Upper lobe of left lung (tissue), 6 donors: ENCODE data around the gene BACH1. TPM values are rescaled to one million over a fixed set of nuclear protein-coding genes. Genes with fewer than 3 reads are reported as not detected.

Source experiments
- ATAC-seq, 2 donors: fragments of 200-7000 bp; cut with Tn5 transposase; one replicate each; pipeline ENCODE4 v1.9.1; 2022; ENCODE audit warnings: mild to moderate bottlenecking in 2 of 2, moderate library complexity in 2 of 2; ENCODE audit not compliant: low FRiP score in 2 of 2
- DNase-seq, 2 donors: peaks; one replicate each; pipeline ENCODE4 v3.0.0-alpha.2; 2019 to 2020
- H3K27ac ChIP-seq, 4 donors: fragments of 200-600 bp; sonication (generic); one replicate each; pipeline ENCODE4 v1.5.1; 2016 to 2019
- H3K27me3 ChIP-seq, 4 donors: fragments of 200-600 bp; sonication (generic); one replicate each; pipeline ENCODE4 v1.5.1; 2017 to 2019
- H3K36me3 ChIP-seq, 4 donors: fragments of 200-600 bp; sonication (generic); one replicate each; pipeline ENCODE4 v1.5.1; 2016 to 2019
- H3K4me1 ChIP-seq, 4 donors: fragments of 200-600 bp; sonication (generic); one replicate each; pipeline ENCODE4 v1.5.1; 2018 to 2019
- H3K4me3 ChIP-seq, 4 donors: fragments of 200-600 bp; sonication (generic); one replicate each; pipeline ENCODE4 v1.5.1; 2017 to 2019; ENCODE audit warnings: mild to moderate bottlenecking in 2 of 4, moderate library complexity in 1 of 4
- H3K9me3 ChIP-seq, 4 donors: fragments of 200-600 bp; sonication (generic); one replicate each; pipeline ENCODE4 v1.5.1; 2018 to 2019
- EP300 ChIP-seq, 4 donors: sonication (generic); formaldehyde crosslinking; IDR thresholded peaks; one replicate each; pipeline ENCODE4 v1.5.1; 2017; ENCODE audit warnings: antibody characterized with exemption in 4 of 4, control low read depth in 2 of 4
- POLR2A ChIP-seq, 4 donors: fragments of 450-650 bp; IDR thresholded peaks; one replicate each; pipeline ENCODE4 v1.5.1; 2016 to 2017; ENCODE audit warnings: antibody characterized with exemption in 4 of 4, mild to moderate bottlenecking in 2 of 4
- POLR2AphosphoS5 ChIP-seq, 2 donors: sonication (generic); formaldehyde crosslinking; IDR thresholded peaks; one replicate each; pipeline ENCODE4 v1.5.1; 2017; ENCODE audit warnings: antibody characterized with exemption in 2 of 2
- WGBS, 2 donors: methylation state at CpG; one replicate each; pipeline ENCODE4 v1.1.5; 2017 to 2018; 5-methylcytosine and 5-hydroxymethylcytosine counted together
- total RNA-seq, 6 donors: library from RNA; depleted of rRNA in 4 of 6; stranded (reverse); fragments of >200 nt in 4 of 6; gene quantifications; one replicate each; pipeline versions ENCODE4 v1.1.0 to v1.2.1, GENCODE V29; 2016 to 2021
- TF ChIP-seq, protein P1 (sequence below), 6 experiments: fragments of 450-650 bp in 4 of 6; fragments of 200-600 bp in 2 of 6; sonication (generic) in 2 of 6; IDR thresholded peaks; one replicate each; pipeline ENCODE4 v1.5.1; 2016 to 2019; ENCODE audit warnings: antibody characterized with exemption in 6 of 6
- donor health status: DM: no; HTN: no; CAD: no; lungs with moderate emphysema.
- donor health status: DM: no; HTN: yes; CAD: no; lungs with severe emphysema.

BACH1 gene
- total RNA-seq, 6 donors from 2014 or later = 41.6 to 119 (median 78.9) TPM

DNA sequence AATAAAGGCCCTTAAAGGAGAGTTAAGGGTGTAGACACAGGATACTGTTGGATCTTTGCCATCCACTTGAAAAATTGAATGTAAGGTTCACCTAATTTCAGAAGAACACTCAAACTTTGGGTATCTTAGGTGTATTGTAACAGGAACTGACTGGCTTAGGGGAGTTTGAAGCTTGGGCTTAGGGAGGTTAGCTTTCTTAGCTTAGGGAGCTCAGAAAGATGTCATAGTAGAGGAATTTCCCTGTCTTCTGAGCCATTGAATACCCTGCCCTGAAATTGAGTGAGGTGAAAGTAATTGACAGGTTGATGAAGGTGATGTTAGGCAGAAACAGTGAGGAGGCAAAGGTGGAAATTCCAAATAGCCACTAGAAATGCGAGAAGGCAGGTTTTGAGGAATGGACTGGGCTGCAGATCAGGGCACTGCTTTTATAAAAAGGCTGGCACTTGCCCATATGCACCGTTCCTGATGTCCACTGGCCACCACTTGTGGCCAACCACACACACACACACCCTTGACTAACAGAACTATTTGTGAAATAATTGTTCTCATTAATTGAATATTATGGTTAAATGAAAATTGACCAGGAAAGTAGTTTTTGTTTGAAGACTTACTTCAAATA, 16.5 kb downstream of the BACH1 start:
- H3K27ac ChIP-seq = peak overlapping the region in 2 of 4 donors; percentile 7 to 50
- TF ChIP-seq, protein P1, sequence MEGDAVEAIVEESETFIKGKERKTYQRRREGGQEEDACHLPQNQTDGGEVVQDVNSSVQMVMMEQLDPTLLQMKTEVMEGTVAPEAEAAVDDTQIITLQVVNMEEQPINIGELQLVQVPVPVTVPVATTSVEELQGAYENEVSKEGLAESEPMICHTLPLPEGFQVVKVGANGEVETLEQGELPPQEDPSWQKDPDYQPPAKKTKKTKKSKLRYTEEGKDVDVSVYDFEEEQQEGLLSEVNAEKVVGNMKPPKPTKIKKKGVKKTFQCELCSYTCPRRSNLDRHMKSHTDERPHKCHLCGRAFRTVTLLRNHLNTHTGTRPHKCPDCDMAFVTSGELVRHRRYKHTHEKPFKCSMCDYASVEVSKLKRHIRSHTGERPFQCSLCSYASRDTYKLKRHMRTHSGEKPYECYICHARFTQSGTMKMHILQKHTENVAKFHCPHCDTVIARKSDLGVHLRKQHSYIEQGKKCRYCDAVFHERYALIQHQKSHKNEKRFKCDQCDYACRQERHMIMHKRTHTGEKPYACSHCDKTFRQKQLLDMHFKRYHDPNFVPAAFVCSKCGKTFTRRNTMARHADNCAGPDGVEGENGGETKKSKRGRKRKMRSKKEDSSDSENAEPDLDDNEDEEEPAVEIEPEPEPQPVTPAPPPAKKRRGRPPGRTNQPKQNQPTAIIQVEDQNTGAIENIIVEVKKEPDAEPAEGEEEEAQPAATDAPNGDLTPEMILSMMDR (IDR thresholded peaks at IDR 0.05) = no peak
- no peak for TF ChIP-seq EP300 (IDR thresholded peaks at IDR 0.05)
- no peak for TF ChIP-seq POLR2AphosphoS5 (IDR thresholded peaks at IDR 0.05)
- TF ChIP-seq POLR2A (IDR thresholded peaks at IDR 0.05) = no peak
- WGBS, 2 donors = 52 to 61% methylated on average over 2 of the region's 2 CpGs
- H3K4me1 ChIP-seq = peaks cover 45 to 62% (median 54%) of the 10 kb centered on the region in 4 donors
- H3K27me3 ChIP-seq = no peaks in the 10 kb centered on the region
- no peaks in the 10 kb centered on the region for H3K9me3 ChIP-seq
- ATAC-seq (no peak), DNase-seq (no peak)
- no peaks in the 10 kb centered on the region for H3K36me3 ChIP-seq
- H3K4me3 ChIP-seq = no peak overlapping the region

DNA sequence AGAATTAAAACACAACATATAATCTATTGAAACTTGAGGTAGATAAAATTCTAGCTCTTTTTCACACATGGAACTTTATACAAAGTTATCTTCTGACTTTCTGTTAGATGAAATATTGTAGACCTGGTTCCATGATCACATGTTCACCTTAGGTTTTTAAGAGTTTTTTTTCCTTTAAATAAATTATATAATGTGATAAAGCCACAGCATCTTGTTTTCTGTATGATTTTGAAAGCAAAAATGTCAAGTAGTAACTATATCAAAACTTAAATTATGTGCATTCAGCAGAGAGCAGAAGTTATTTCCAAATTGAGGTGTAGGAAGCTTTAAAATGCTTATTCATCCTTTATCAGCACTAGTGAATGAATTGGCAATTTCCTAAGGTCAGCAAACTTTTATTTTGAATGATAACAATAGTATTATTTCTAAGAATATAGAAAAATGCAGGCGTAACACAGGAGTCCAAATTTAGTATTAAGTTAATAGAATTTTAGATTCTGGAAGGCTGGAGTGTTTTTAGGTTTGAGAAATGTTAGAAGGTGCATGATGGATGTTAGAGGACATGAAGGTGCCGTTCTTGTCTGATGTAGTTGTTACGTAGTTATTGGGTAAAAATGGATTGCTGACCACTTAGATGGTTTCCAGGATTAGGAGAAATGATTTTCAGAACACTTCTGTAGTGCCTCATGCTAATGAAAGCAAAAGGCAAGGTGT, 17.5 kb downstream of the BACH1 start:
- Histone ChIP-seq H3K4me3 (no peak overlapping the region), H3K9me3 (no peaks in the 10 kb centered on the region), H3K27ac (peak overlapping the region in 1 of 4 donors; percentile 50), H3K4me1 (peaks cover 45 to 62% (median 55%) of the 10 kb centered on the region in 4 donors), H3K36me3 (peaks cover 0 to 1% (median 0%) of the 10 kb centered on the region in 4 donors), H3K27me3 (no peaks in the 10 kb centered on the region)
- ATAC-seq (no peak), DNase-seq (no peak)
- 72 to 79% methylated on average over 3 of the region's 3 CpGs for WGBS, 2 donors
- no peak for TF ChIP-seq POLR2AphosphoS5 (IDR thresholded peaks at IDR 0.05)
- TF ChIP-seq POLR2A (IDR thresholded peaks at IDR 0.05) = no peak
- TF ChIP-seq, protein P1 (IDR thresholded peaks at IDR 0.05) = no peak
- TF ChIP-seq EP300 (IDR thresholded peaks at IDR 0.05) = no peak

DNA sequence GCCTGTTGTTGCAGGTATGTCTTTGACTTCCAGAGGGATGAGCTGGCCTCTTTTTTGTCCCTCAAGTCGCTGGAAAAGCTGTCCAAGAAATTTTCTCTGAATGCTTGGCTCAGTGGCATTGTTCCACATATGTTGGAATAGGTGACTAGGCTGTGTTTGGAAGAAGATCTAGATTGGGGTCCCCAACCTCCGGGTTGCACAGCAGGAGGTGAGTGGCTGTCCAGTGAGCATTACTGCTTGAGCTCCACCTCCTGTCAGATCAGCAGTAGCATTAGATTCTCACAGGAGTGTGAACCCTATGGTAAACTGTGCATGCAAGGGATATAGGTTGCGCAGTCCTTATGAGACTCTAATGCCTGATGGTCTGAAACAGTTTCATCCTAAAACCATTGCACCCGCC, 18.1 kb downstream of the BACH1 start:
- TF ChIP-seq POLR2A (IDR thresholded peaks at IDR 0.05) (no peak), POLR2AphosphoS5 (IDR thresholded peaks at IDR 0.05) (no peak), EP300 (IDR thresholded peaks at IDR 0.05) (no peak)
- TF ChIP-seq, protein P1 (IDR thresholded peaks at IDR 0.05) = no peak

DNA sequence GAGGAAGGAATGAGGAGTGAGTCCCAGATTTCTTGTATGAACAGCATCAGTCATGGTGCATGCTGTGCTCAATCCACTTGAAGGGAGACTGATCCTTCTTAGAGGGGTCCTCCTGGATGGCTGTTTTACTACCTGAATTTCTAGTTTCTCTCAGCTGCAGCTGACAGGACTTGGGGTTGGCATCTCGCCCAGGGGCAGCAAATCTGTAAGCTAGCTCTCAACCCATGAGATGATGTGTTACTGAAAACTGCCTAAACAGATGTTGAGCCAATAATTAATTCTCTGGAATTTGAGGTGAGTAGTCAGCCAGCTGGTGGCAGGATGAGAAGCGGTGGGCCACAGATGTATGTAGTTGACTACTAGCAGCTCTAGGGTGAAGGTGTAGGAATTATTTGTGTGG, 19.6 kb downstream of the BACH1 start:
- TF ChIP-seq, protein P1 (IDR thresholded peaks at IDR 0.05) = no peak
- no peak for TF ChIP-seq POLR2A (IDR thresholded peaks at IDR 0.05)
- no peak for TF ChIP-seq EP300 (IDR thresholded peaks at IDR 0.05)
- no peak for TF ChIP-seq POLR2AphosphoS5 (IDR thresholded peaks at IDR 0.05)
- ATAC-seq = no peak

More for the DNA sequence above, 18.1 kb downstream of the BACH1 start:
- Histone ChIP-seq H3K27ac (peak overlapping the region in 1 of 4 donors; percentile 50), H3K4me1 (peaks cover 45 to 62% (median 55%) of the 10 kb centered on the region in 4 donors), H3K9me3 (no peaks in the 10 kb centered on the region), H3K27me3 (no peaks in the 10 kb centered on the region), H3K4me3 (no peak overlapping the region), H3K36me3 (peaks cover 0 to 8% (median 4%) of the 10 kb centered on the region in 4 donors)
- DNase-seq = no peak
- 91 to 96% methylated on average over 4 of the region's 4 CpGs for WGBS, 2 donors
- no peak for ATAC-seq

More for the DNA sequence above, 19.6 kb downstream of the BACH1 start:
- H3K9me3 ChIP-seq = no peaks in the 10 kb centered on the region
- no peaks in the 10 kb centered on the region for H3K27me3 ChIP-seq
- peaks cover 0 to 15% (median 9%) of the 10 kb centered on the region in 4 donors for H3K36me3 ChIP-seq
- WGBS, 2 donors = 87 to 93% methylated on average over 2 of the region's 2 CpGs
- no peak for DNase-seq
- no peak overlapping the region for H3K4me3 ChIP-seq
- H3K4me1 ChIP-seq = peaks cover 43 to 54% (median 52%) of the 10 kb centered on the region in 4 donors
- H3K27ac ChIP-seq = no peak overlapping the region
